H54 (cell line): ENCODE results near the gene SORCS2.

ENCODE experiments used
- DNase-seq: peaks from one replicate; pipeline ENCODE4 v3.0.0; 2011; ENCODE audit warnings: low spot score, mixed read lengths; ENCODE audit not compliant: insufficient read length
- FAIRE-seq: peaks from 3 replicates; lab custom pipeline; 2011; peaks lifted over from hg19 to GRCh38; lab: Jason Lieb, UNC
- POLR2A ChIP-seq: IDR thresholded peaks from 2 replicates; pipeline ENCODE4 v1.6.1; 2011; ENCODE audit warnings: low read depth, mild to moderate bottlenecking, low read length

The SORCS2 gene

GRCh38 chr4:7518871-7519637, 326.7 kb downstream of the SORCS2 start:
- no peak for TF ChIP-seq POLR2A
- DNase-seq (no peak), FAIRE-seq (no peak)

GRCh38 chr4:7519638-7520376, 327.5 kb downstream of the SORCS2 start:
- DNase-seq (no peak), FAIRE-seq (no peak)
- TF ChIP-seq POLR2A: no peak

GRCh38 chr4:7521666-7522065, 329.3 kb downstream of the SORCS2 start:
- no peak for TF ChIP-seq POLR2A
- FAIRE-seq (no peak), DNase-seq (no peak)

- TF ChIP-seq POLR2A: no peak
- DNase-seq: no peak
- FAIRE-seq: no peak
Observed at GRCh38 chr4:7522452-7523220, 330.3 kb downstream of the SORCS2 start.

DNA sequence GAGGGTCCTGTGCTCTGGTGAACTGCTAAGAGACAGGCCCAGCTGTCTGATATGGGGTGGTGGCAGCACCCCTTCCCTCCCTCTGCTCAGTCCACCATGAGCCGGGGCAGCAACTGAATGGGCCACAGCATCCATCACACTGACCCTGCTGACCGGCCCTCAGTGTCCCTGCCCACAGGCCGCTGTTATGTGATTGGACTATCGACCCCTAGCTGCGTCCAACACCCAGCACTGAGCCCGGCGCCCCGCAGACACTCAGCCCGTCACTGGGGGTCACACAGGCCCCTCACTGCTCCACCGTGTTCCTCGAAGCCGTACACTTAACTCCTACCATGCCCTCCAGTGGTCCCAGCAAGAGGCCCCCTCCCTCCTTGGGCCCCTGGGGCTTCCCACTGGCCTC, 331.2 kb downstream of the SORCS2 start:
- no peak for TF ChIP-seq POLR2A
- DNase-seq: no peak
- FAIRE-seq: no peak

DNA sequence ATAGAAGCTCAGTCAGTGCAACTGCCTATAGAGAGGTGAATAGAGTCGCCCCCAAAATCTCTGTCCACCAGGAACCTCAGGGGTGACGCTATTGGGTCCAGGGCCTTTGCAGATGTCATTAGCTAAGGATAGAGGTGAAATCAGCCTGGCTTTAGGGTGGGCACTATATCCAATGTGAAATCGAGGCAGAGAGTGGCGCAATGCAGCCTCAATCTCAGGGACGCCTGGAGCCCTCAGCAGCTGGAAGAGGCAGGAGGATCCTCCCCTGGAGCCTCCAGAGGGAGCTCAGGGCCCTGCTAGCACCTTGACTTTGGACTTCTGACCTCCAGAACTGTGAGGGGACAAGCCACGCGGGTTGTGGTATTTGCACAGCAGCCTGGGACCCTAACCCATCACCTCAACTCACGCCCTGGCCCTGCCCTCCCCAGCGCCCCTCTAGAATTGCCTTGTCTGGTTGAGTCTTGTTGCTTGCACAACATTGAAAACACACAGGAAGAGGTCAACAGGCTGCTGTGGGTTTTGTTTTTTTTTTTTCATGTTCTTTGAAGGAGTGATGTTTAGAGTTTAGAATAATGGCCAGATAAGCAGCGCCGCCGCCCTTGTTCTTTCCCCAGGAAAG, 331.8 kb downstream of the SORCS2 start:
- no peak for FAIRE-seq
- TF ChIP-seq POLR2A: no peak

DNA sequence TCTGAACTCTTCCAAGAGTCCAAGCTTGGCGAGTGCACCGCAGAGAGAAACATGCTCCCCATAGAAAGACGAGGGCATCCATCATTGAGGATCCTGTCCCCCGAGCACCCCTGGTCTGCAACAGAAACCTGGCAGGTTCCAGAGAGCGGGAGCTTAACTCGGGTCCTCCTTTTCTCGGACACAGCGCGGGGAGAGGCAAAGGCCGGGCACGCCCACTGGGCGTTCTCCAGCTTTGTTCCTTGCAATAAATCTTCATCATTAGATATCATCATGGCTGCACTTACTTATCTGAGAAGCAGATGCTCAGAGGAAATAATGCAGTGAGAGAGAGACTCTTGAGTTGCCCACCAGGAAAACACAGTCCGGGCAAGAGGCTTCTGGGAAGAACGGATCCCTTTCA, 332.5 kb downstream of the SORCS2 start:
- DNase-seq (no peak), FAIRE-seq (no peak)
- TF ChIP-seq POLR2A: no peak

More for the DNA sequence above, 331.8 kb downstream of the SORCS2 start:
- no peak for DNase-seq

DNA sequence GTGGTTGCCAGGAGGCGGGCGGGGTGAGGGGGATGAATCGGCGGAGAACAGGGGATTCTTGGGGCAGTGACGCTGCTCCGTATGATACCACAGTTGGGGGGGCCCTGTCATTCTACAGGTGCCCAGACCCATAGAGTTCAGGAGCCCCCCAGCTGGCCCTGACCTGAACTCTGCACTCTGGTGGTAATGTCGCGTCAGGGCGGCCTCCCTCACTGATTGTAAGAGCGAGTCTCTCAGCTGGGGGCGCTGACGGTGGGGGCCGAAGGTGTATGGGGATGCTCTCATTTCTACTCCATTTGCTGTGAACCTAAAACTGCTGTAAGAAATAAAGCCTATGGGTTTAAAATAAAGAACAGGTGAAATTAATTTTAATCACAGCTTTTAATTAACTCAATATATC, 334.2 kb downstream of the SORCS2 start:
- no peak for FAIRE-seq
- DNase-seq: no peak
- TF ChIP-seq POLR2A: no peak

DNA sequence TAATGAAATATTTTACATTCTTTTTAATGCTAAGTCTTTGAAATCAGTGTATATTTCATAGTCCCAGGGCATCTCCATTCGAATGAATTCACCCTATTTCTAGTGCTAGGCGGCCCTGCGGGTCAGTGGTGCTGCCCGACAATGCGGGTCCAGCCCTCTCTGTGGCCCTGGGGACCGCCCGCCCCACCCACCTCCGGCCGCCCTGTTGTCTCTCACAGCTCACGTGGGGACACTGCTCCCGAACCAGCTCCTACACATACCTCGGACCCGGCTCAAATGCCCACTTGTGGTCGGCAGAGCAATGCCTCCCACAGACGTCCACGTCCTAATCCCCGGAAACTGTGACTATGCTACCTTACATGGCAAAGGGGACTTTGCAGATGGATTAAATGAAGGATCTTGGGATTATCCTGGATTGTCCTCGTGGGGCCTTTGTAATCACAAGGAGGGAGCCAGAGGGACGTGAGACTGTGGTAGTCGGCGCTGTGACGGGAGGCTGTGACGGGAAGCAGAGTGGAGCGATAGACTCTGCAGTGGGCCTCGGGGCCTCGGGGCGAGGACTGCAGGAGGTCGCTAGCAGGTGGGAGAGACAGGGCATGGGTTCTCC, 334.7 kb downstream of the SORCS2 start:
- DNase-seq (no peak), FAIRE-seq (no peak)

DNA sequence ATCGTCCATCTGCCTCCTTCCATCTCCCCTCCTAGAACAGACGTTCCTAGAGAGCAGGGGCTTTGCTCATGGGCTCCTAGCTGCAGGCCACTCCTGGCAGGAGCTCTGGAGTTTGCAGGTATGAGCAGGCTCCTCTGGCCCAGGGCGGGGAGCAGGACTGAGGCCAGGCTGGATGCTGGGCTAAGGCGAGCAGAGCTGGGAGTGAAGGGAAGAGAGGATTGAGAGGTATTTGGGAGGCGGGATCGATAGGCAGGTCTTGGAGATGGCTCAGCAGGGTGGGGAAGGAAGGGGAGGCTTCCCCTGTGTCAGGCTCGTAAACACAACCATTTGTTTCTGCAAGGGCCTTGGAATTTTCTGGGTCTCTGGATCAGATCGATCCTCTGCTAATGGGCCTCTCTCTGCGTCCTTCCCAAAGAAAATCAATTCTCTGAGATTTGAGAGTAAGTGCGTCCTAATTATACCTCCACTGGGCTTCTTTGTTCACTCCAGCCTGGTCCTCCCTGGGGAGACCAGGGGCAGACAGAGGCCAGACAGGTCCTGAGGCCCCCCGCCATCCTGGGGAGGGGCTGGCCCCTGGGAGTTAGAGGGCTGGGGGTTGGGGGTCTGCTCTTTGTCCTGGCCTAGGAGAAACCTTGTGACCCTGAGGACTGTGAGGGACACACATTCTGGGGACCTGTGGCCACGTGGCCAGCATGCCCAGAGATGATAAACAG, 337.2 kb downstream of the SORCS2 start:
- no peak for DNase-seq
- no peak for FAIRE-seq

More for the DNA sequence above, 334.7 kb downstream of the SORCS2 start:
- TF ChIP-seq POLR2A: no peak

GRCh38 chr4:7530082-7530481, 337.7 kb downstream of the SORCS2 start:
- FAIRE-seq (no peak), DNase-seq (no peak)
- TF ChIP-seq POLR2A: no peak

More for the DNA sequence above, 337.2 kb downstream of the SORCS2 start:
- no peak for TF ChIP-seq POLR2A

- no peak for TF ChIP-seq POLR2A
- no peak for DNase-seq
- no peak for FAIRE-seq
Observed at GRCh38 chr4:7530932-7531639, 338.7 kb downstream of the SORCS2 start.
